ENCODE data around the gene COL6A3. TPM values are rescaled to one million over a fixed set of nuclear protein-coding genes. Genes with fewer than 3 reads are reported as not detected.
A peak's percentile ranks its signal among the peaks of the same experiment; 100 is the strongest.

COL6A3 gene
- total and polyA plus RNA-seq, 7 donors, result 2.8 to 715 (median 233) TPM

DNA sequence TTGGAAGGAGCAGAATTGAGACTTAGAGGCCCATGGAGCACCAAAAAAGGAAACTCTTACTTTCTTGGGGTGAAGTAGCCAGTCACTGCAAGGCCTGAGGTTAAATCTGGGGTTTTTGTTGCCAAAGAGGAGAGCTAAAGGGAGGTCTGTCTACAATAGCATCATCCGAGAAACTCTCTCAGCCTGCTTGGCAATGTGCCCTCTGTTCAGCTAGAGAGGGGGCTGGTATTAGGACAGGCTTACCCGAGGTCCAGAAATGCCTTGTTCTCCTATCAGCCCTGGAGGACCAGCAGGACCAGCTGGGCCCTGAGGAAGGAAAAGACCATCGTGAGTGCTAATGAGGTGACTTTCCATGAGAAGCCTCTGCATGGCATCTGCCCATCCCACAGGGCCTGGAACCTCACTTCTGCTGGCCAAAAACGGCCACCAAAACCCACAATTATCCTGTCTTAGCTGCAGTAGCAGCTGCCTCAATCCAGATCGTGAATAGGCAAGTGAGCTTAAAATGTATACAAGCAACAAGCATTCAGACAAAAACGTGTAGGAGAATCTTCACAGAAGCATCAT is 61.6 kb downstream of the COL6A3 start:
- no peak overlapping the region for H3K4me3 ChIP-seq
- intact Hi-C loops (cut with DNase I), result no loop called here
- WGBS, 2 donors, result 47 to 74% methylated on average over 6 of the region's 6 CpGs
- peak overlapping the region in 3 of 4 donors; percentile 70 to 91 (median 79) for H3K27ac ChIP-seq
- H3K4me1 ChIP-seq, result peaks cover 0 to 53% (median 50%) of the 10 kb centered on the region in 4 donors
- H3K27me3 ChIP-seq, result no peaks in the 10 kb centered on the region
- no peak for DNase-seq
- TF ChIP-seq, protein P1, sequence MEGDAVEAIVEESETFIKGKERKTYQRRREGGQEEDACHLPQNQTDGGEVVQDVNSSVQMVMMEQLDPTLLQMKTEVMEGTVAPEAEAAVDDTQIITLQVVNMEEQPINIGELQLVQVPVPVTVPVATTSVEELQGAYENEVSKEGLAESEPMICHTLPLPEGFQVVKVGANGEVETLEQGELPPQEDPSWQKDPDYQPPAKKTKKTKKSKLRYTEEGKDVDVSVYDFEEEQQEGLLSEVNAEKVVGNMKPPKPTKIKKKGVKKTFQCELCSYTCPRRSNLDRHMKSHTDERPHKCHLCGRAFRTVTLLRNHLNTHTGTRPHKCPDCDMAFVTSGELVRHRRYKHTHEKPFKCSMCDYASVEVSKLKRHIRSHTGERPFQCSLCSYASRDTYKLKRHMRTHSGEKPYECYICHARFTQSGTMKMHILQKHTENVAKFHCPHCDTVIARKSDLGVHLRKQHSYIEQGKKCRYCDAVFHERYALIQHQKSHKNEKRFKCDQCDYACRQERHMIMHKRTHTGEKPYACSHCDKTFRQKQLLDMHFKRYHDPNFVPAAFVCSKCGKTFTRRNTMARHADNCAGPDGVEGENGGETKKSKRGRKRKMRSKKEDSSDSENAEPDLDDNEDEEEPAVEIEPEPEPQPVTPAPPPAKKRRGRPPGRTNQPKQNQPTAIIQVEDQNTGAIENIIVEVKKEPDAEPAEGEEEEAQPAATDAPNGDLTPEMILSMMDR (IDR thresholded peaks at IDR 0.05), result no peak
- TF ChIP-seq POLR2AphosphoS5 (IDR thresholded peaks at IDR 0.05) (no peak), EP300 (IDR thresholded peaks at IDR 0.05) (no peak), POLR2A (IDR thresholded peaks at IDR 0.05) (no peak)
- peaks cover 22 to 100% (median 58%) of the 10 kb centered on the region in 4 donors for H3K36me3 ChIP-seq
- H3K9me3 ChIP-seq, result no peaks in the 10 kb centered on the region

- WGBS, 2 donors, result 76 to 84% methylated on average over 4 of the region's 4 CpGs
- Histone ChIP-seq H3K36me3 (peaks cover 28 to 100% (median 58%) of the 10 kb centered on the region in 4 donors), H3K4me1 (peaks cover 0 to 53% (median 49%) of the 10 kb centered on the region in 4 donors), H3K27ac (peak overlapping the region in 3 of 4 donors; percentile 70 to 91 (median 79)), H3K4me3 (no peak overlapping the region), H3K9me3 (no peaks in the 10 kb centered on the region), H3K27me3 (no peaks in the 10 kb centered on the region)
- no peak for DNase-seq
- intact Hi-C loops (cut with DNase I), result no loop called here
- TF ChIP-seq POLR2AphosphoS5 (IDR thresholded peaks at IDR 0.05) (no peak), EP300 (IDR thresholded peaks at IDR 0.05) (no peak), POLR2A (IDR thresholded peaks at IDR 0.05) (no peak)
- TF ChIP-seq, protein P1 (IDR thresholded peaks at IDR 0.05), result no peak
Observed at GRCh38 chr2:237351796-237352195, 62.2 kb downstream of the COL6A3 start.

- intact Hi-C loops (cut with DNase I), result no loop called here
- Histone ChIP-seq H3K27me3 (no peaks in the 10 kb centered on the region), H3K27ac (peak overlapping the region; percentile 48 to 91 (median 74)), H3K4me3 (no peak overlapping the region), H3K4me1 (peaks cover 0 to 52% (median 46%) of the 10 kb centered on the region in 4 donors), H3K9me3 (no peaks in the 10 kb centered on the region), H3K36me3 (peaks cover 35 to 100% (median 60%) of the 10 kb centered on the region in 4 donors)
- DNase-seq, result no peak
- 37 to 57% methylated on average over 8 of the region's 8 CpGs for WGBS, 2 donors
- TF ChIP-seq, protein P1 (IDR thresholded peaks at IDR 0.05), result no peak
- no peak for TF ChIP-seq POLR2A (IDR thresholded peaks at IDR 0.05)
- TF ChIP-seq POLR2AphosphoS5 (IDR thresholded peaks at IDR 0.05), result no peak
- TF ChIP-seq EP300 (IDR thresholded peaks at IDR 0.05), result no peak
Observed at GRCh38 chr2:237351046-237351445, 62.9 kb downstream of the COL6A3 start.

GRCh38 chr2:237350597-237350996 is 63.4 kb downstream of the COL6A3 start:
- TF ChIP-seq EP300 (IDR thresholded peaks at IDR 0.05) (no peak), POLR2AphosphoS5 (IDR thresholded peaks at IDR 0.05) (no peak), POLR2A (IDR thresholded peaks at IDR 0.05) (no peak)
- TF ChIP-seq, protein P1 (IDR thresholded peaks at IDR 0.05), result no peak
- H3K27ac ChIP-seq, result peak overlapping the region; percentile 48 to 91 (median 74)
- intact Hi-C loops (cut with DNase I), result no loop called here

More at GRCh38 chr2:237350597-237350996, 63.4 kb downstream of the COL6A3 start:
- peaks cover 40 to 100% (median 64%) of the 10 kb centered on the region in 4 donors for H3K36me3 ChIP-seq
- no peak overlapping the region for H3K4me3 ChIP-seq
- peaks cover 0 to 49% (median 43%) of the 10 kb centered on the region in 4 donors for H3K4me1 ChIP-seq
- no peaks in the 10 kb centered on the region for H3K9me3 ChIP-seq
- whole genome bisulfite sequencing, 2 donors, result 78 to 90% methylated on average over 6 of the region's 6 CpGs
- no peak for DNase-seq
- no peaks in the 10 kb centered on the region for H3K27me3 ChIP-seq

All from sigmoid colon (tissue), 7 donors.